HCT116 (cell line): ENCODE data around the gene TPRG1L. TPM values are rescaled to one million over a fixed set of nuclear protein-coding genes. Genes with fewer than 3 reads are reported as not detected.

Experiments
- ATAC-seq: fragments of 200-7000 bp; cut with Tn5 transposase; 2 replicates; pipeline ENCODE4 v1.9.1; 2020; ENCODE audit warnings: mild to moderate bottlenecking, moderate library complexity
- BruUV-seq: library from RNA; stranded (reverse); fragments of 400-500 nt; replicated peaks from 2 replicates; lab custom pipeline; 2021; lab: Mats Ljungman, UMichigan
- CTCF ChIA-PET: fragments of 300-600 bp; sonication (Branson Sonifier 250); formaldehyde crosslinking; loops from one replicate; lab custom pipeline; 2021; ENCODE audit warnings: antibody characterized with exemption; lab: Charles Lee
- POLR2A ChIA-PET: fragments of 300-600, 350-600 bp; sonication (Branson Sonifier 250); formaldehyde crosslinking; loops from one replicate; lab custom pipeline; 2021; ENCODE audit warnings: antibody characterized with exemption; lab: Charles Lee
- RAD21 ChIA-PET, 2 experiments: fragments of 300-600 bp; sonication (Branson Sonifier 250); formaldehyde crosslinking; loops; one replicate each; lab custom pipeline; 2023; ENCODE audit warnings: low total read pairs in 2 of 2; ENCODE audit not compliant: uncharacterized antibody in 2 of 2, unreplicated experiment in 2 of 2, low non-redundant PET in 1 of 2; lab: Charles Lee
- DNase-seq: peaks from one replicate; pipeline ENCODE4 v3.0.0-alpha.2; 2010; ENCODE audit warnings: low read depth, low spot score
- H2AFZ ChIP-seq: fragments of 200-600 bp; shearing (Covaris generic), sonication (generic); 2 replicates; pipeline ENCODE4 v1.6.1; 2017; ENCODE audit warnings: low read depth, mixed run types, mixed read lengths, antibody characterized with exemption, low read length; ENCODE audit not compliant: poor library complexity, severe bottlenecking
- H3K27ac ChIP-seq: 2 replicates; pipeline ENCODE4 v1.5.1; 2012; ENCODE audit warnings: low read depth, low read length
- H3K27me3 ChIP-seq: fragments of 200-600 bp; sonication (generic); 2 replicates; pipeline ENCODE4 v1.6.1; 2016; ENCODE audit warnings: mixed run types, low read length, mixed read lengths; ENCODE audit not compliant: insufficient read depth
- H3K36me3 ChIP-seq, 2 experiments: fragments of 200-500 bp in 1 of 2; fragments of 200-600 bp in 1 of 2; sonication (Bioruptor generic) in 1 of 2; sonication (generic) in 1 of 2; 2 replicates each; pipeline versions ENCODE4 v1.5.1 to v1.6.1; 2014 to 2016; ENCODE audit warnings: low read length in 2 of 2, inconsistent platforms in 1 of 2, mixed read lengths in 1 of 2, mixed run types in 1 of 2; ENCODE audit not compliant: insufficient read depth in 2 of 2, control insufficient read depth in 1 of 2
- H3K4me1 ChIP-seq, 2 experiments: fragments of 200-600 bp in 1 of 2; sonication (generic) in 1 of 2; 2 replicates each; pipeline versions ENCODE4 v1.5.1 to v1.6.1; 2012 to 2017; ENCODE audit warnings: low read length in 2 of 2, inconsistent platforms in 1 of 2, mild to moderate bottlenecking in 1 of 2, mixed read lengths in 1 of 2, mixed run types in 1 of 2, moderate library complexity in 1 of 2; ENCODE audit not compliant: insufficient read depth in 2 of 2, control insufficient read depth in 1 of 2
- H3K4me2 ChIP-seq: fragments of 200-600 bp; sonication (generic); 2 replicates; pipeline ENCODE4 v1.6.1; 2017; ENCODE audit warnings: mixed run types, low read length, mixed read lengths
- H3K4me3 ChIP-seq, 2 experiments: fragments of 200-600 bp in 1 of 2; sonication (generic) in 1 of 2; replicated peaks in 1 of 2; 2 replicates each; pipeline ENCODE4 v1.5.1; 2011 to 2016; ENCODE audit warnings: low read length in 2 of 2, control low read depth in 1 of 2, low read depth in 1 of 2, mild to moderate bottlenecking in 1 of 2, mixed read lengths in 1 of 2, mixed run types in 1 of 2
- H3K79me2 ChIP-seq: fragments of 200-600 bp; sonication (generic); 2 replicates; pipeline ENCODE4 v1.6.1; 2017; ENCODE audit warnings: mild to moderate bottlenecking, mixed run types, low read length, moderate library complexity, mixed read lengths; ENCODE audit not compliant: insufficient read depth
- H3K9ac ChIP-seq: fragments of 200-600 bp; sonication (generic); 2 replicates; pipeline ENCODE4 v1.6.1; 2016; ENCODE audit warnings: low read length, mixed read lengths
- H3K9me2 ChIP-seq: fragments of 200-600 bp; sonication (generic), shearing (Covaris generic); 2 replicates; pipeline ENCODE4 v1.6.1; 2017; ENCODE audit warnings: mixed run types, mild to moderate bottlenecking, moderate library complexity; ENCODE audit not compliant: insufficient read depth
- H3K9me3 ChIP-seq, 2 experiments: fragments of 200-500 bp in 1 of 2; fragments of 200-600 bp in 1 of 2; sonication (Bioruptor generic) in 1 of 2; sonication (generic) in 1 of 2; 2 replicates each; pipeline ENCODE4 v1.6.1; 2014 to 2017; ENCODE audit warnings: low read length in 2 of 2, mixed read lengths in 2 of 2, inconsistent platforms in 1 of 2, low read depth in 1 of 2, mild to moderate bottlenecking in 1 of 2, mixed run types in 1 of 2, moderate library complexity in 1 of 2; ENCODE audit not compliant: control insufficient read depth in 1 of 2, insufficient read depth in 1 of 2
- H4K20me1 ChIP-seq: fragments of 200-600 bp; sonication (generic), shearing (Covaris generic); 2 replicates; pipeline ENCODE4 v1.6.1; 2017; ENCODE audit warnings: mixed run types, mild to moderate bottlenecking, moderate library complexity; ENCODE audit not compliant: insufficient read depth
- ATF3 ChIP-seq: IDR thresholded peaks from 2 replicates; pipeline ENCODE4 v1.6.1; 2012
- EGR1 ChIP-seq: IDR thresholded peaks from 2 replicates; pipeline ENCODE4 v1.6.1; 2012; ENCODE audit warnings: low read depth
- ELF1 ChIP-seq: IDR thresholded peaks from 2 replicates; pipeline ENCODE4 v1.6.1; 2012; ENCODE audit warnings: low read depth, borderline replicate concordance
- EZH2 ChIP-seq: fragments of 200-600 bp; sonication (generic); IDR thresholded peaks from 2 replicates; pipeline ENCODE4 v1.6.1; 2017; ENCODE audit warnings: antibody characterized with exemption, mixed run types
- EZH2phosphoT487 ChIP-seq: fragments of 200-600 bp; IDR thresholded peaks from 2 replicates; pipeline ENCODE4 v1.6.1; 2018; ENCODE audit warnings: antibody characterized with exemption, borderline replicate concordance
- FOSL1 ChIP-seq: IDR thresholded peaks from 2 replicates; pipeline ENCODE4 v1.6.1; 2012; ENCODE audit warnings: low read depth
- POLR2AphosphoS5 ChIP-seq: IDR thresholded peaks from 2 replicates; pipeline ENCODE4 v1.6.1; 2011; ENCODE audit warnings: mild to moderate bottlenecking, low read depth, low read length, moderate library complexity
- RAD21 ChIP-seq: IDR thresholded peaks from 2 replicates; pipeline ENCODE4 v1.6.1; 2012; ENCODE audit warnings: low read depth, mild to moderate bottlenecking
- SIN3A ChIP-seq: IDR thresholded peaks from 2 replicates; pipeline ENCODE4 v1.6.1; 2012; ENCODE audit warnings: low read depth
- SP1 ChIP-seq: IDR thresholded peaks from 2 replicates; pipeline ENCODE4 v1.6.1; 2012; ENCODE audit warnings: low read depth
- YY1 ChIP-seq: IDR thresholded peaks from 2 replicates; pipeline ENCODE4 v1.6.1; 2011; ENCODE audit warnings: low read length, low read depth, moderate library complexity, mild to moderate bottlenecking; ENCODE audit not compliant: insufficient replicate concordance; ENCODE audit errors: extremely low read depth
- ZFX ChIP-seq: fragments of 450-650 bp; IDR thresholded peaks from 2 replicates; pipeline ENCODE4 v1.6.1; 2017
- ZNF274 ChIP-seq: fragments of 200-500 bp; sonication (Bioruptor generic); IDR thresholded peaks from 2 replicates; pipeline ENCODE4 v1.6.1; 2014; ENCODE audit warnings: mild to moderate bottlenecking, low read depth, low read length, inconsistent platforms
- intact Hi-C: fragments of 100-400 bp; cut with micrococcal nuclease; formaldehyde crosslinking; loops from 2 replicates; pipeline ENCODE4 v1.10.0; 2022
- total RNA-seq: library from RNA; stranded (reverse); gene quantifications from one replicate; pipeline ENCODE4 v1.2.1, GENCODE V29; 2021; ENCODE audit not compliant: unreplicated experiment
- TF ChIP-seq, protein P1 (sequence below), 3 experiments: fragments of 200-600 bp in 1 of 3; sonication (generic) in 1 of 3; IDR thresholded peaks in 2 of 3; conservative IDR thresholded peaks in 1 of 3; 2 replicates each; pipeline ENCODE4 v1.5.1; 2012 to 2017; ENCODE audit warnings: low read depth in 2 of 3, low read length in 2 of 3, antibody characterized with exemption in 1 of 3, borderline replicate concordance in 1 of 3, control low read depth in 1 of 3, mild to moderate bottlenecking in 1 of 3, mixed read lengths in 1 of 3, mixed run types in 1 of 3, moderate library complexity in 1 of 3; ENCODE audit not compliant: insufficient read depth in 1 of 3
- TF ChIP-seq, protein P2 (sequence below): IDR thresholded peaks from 2 replicates; pipeline ENCODE4 v1.6.1; 2011; ENCODE audit warnings: mild to moderate bottlenecking, low read length, moderate library complexity; ENCODE audit not compliant: insufficient replicate concordance; ENCODE audit errors: extremely low read depth

TPRG1L gene
- total RNA-seq, 1 experiment from 2014 or later: 25.6 TPM

DNA sequence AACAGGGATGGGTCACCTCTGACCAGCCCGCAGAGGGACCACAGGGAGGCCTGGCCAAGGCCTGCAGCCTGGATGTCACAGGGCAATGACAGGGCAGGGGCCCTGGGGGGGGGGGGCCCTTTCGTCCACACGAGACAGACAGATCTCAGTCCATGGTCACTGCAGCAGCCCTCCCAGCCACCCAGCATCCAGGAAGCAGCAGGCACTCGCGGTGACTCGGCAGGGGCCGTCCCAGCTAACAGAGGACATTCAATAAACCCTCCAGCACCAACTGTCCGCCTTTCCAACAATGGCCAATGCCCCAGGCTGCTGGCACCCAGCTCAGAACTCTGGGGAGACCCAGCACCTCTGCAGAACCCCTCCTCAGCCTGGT is 46.4 kb upstream of the TPRG1L start:
- intact Hi-C loops: no loop called here
- H3K4me3 ChIP-seq: no peak overlapping the region
- H3K9me3 ChIP-seq: no peaks in the 10 kb centered on the region
- no peaks in the 10 kb centered on the region for H3K79me2 ChIP-seq
- TF ChIP-seq, protein P1, sequence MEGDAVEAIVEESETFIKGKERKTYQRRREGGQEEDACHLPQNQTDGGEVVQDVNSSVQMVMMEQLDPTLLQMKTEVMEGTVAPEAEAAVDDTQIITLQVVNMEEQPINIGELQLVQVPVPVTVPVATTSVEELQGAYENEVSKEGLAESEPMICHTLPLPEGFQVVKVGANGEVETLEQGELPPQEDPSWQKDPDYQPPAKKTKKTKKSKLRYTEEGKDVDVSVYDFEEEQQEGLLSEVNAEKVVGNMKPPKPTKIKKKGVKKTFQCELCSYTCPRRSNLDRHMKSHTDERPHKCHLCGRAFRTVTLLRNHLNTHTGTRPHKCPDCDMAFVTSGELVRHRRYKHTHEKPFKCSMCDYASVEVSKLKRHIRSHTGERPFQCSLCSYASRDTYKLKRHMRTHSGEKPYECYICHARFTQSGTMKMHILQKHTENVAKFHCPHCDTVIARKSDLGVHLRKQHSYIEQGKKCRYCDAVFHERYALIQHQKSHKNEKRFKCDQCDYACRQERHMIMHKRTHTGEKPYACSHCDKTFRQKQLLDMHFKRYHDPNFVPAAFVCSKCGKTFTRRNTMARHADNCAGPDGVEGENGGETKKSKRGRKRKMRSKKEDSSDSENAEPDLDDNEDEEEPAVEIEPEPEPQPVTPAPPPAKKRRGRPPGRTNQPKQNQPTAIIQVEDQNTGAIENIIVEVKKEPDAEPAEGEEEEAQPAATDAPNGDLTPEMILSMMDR (IDR thresholded peaks at IDR 0.05 in 2 of 3, conservative IDR thresholded peaks at IDR 0.05 in 1 of 3; ENCODE audit: borderline replicate concordance in 1 of 3, insufficient read depth in 1 of 3, low read depth in 2 of 3, low read length in 2 of 3): no peak
- TF ChIP-seq ELF1 (no peak), EZH2phosphoT487 (no peak), FOSL1 (no peak), YY1 (no peak), SIN3A (no peak), ZNF274 (no peak), SP1 (no peak), EZH2 (no peak), ZFX (no peak), POLR2AphosphoS5 (no peak), EGR1 (no peak), RAD21 (no peak), ATF3 (no peak)
- TF ChIP-seq, protein P2, sequence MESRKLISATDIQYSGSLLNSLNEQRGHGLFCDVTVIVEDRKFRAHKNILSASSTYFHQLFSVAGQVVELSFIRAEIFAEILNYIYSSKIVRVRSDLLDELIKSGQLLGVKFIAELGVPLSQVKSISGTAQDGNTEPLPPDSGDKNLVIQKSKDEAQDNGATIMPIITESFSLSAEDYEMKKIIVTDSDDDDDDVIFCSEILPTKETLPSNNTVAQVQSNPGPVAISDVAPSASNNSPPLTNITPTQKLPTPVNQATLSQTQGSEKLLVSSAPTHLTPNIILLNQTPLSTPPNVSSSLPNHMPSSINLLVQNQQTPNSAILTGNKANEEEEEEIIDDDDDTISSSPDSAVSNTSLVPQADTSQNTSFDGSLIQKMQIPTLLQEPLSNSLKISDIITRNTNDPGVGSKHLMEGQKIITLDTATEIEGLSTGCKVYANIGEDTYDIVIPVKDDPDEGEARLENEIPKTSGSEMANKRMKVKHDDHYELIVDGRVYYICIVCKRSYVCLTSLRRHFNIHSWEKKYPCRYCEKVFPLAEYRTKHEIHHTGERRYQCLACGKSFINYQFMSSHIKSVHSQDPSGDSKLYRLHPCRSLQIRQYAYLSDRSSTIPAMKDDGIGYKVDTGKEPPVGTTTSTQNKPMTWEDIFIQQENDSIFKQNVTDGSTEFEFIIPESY: no peak
- TF ChIP-seq, all 23 proteins: peak for 0
- ChIA-PET RAD21 (no interaction called here), POLR2A (no interaction called here), CTCF (no interaction called here)
- Histone ChIP-seq H2AFZ (no peak overlapping the region), H3K27ac (no peak overlapping the region), H3K36me3 (no peaks in the 10 kb centered on the region), H3K9me2 (no peaks in the 10 kb centered on the region), H4K20me1 (no peaks in the 10 kb centered on the region), H3K27me3 (no peaks in the 10 kb centered on the region), H3K4me2 (no peak overlapping the region), H3K9ac (no peak overlapping the region), H3K4me1 (no peaks in the 10 kb centered on the region)
- ATAC-seq (no peak), DNase-seq (no peak)
- BruUV-seq: no TSS peak
